Measurements from ENCODE around the gene BDH1.
"Not testable (repeated sequence)": the region's sequence is repeated elsewhere in the genome, so short reads cannot be mapped to it uniquely, and the experiment has no call there.

BDH1 gene

GRCh38 chr3:197521277-197522182 lies 34.2 kb downstream of the BDH1 start:
- no peak for TF ChIP-seq CTCF (IDR thresholded peaks at IDR 0.05; ENCODE audit: insufficient read depth, low read length, poor library complexity, severe bottlenecking)

DNA sequence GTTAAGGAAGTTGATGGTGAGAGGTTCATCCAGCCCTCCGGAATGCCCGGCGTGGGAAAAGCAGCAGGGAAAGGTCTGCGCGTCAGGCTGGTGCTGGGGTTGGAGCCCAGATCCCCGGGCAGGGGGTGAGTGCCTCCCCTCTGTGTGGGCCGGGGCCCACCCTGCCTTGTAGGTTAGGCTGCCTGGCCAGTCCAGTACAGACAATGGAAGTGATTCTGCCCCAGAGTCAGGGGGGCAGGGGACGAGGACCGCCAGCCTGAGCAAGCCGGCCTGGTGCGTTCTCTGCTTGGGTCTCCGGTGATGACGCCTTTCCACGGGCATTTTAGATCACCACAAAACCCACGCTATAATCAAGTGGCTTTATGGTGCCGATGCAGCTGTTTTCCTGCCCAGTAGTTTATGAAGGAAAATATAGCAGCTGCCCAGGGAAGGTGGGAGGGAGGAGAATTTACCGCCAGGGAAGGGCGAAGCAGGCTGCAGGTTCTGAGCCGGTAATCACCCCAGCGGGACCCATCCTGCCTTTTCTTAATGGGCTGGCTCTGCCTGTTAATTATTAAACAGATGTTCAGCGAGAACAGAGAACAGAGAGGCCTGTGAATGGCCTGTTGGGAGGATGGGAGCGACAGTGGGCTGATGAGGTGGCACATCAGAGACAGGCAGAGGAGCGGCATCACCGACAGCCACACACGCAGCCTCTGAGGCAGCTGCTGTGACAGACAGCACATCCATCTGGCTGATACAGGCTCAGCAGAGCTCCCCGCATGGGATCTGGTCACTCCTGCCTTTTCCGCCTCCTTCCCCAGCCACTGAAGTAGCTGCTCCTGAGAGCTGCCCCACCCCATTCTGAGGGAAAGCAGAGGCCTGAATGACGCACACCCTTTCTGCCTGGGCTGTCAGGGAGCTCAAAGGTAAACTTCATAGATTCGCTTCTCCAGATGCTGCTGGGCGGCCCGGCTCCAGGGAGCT lies 35.2 kb downstream of the BDH1 start:
- DNase-seq (ENCODE audit: extremely low read depth, insufficient read length): no peak
- Histone ChIP-seq H3K4me3 (replicated peaks; ENCODE audit: low read depth, low read length) (no peak overlapping the region), H3K27me3 (replicated peaks; ENCODE audit: control insufficient read depth, insufficient read depth, low read length) (no peaks in the 10 kb centered on the region), H3K36me3 (ENCODE audit: control insufficient read depth, insufficient read depth, low read length) (peaks cover 6% of the 10 kb centered on the region)
- TF ChIP-seq CTCF (IDR thresholded peaks at IDR 0.05; ENCODE audit: insufficient read depth, low read length, poor library complexity, severe bottlenecking): no peak

More at GRCh38 chr3:197521277-197522182, 34.2 kb downstream of the BDH1 start:
- H3K27me3 ChIP-seq (replicated peaks; ENCODE audit: control insufficient read depth, insufficient read depth, low read length): no peaks in the 10 kb centered on the region
- peaks cover 9% of the 10 kb centered on the region for H3K36me3 ChIP-seq (ENCODE audit: control insufficient read depth, insufficient read depth, low read length)
- H3K4me3 ChIP-seq (replicated peaks; ENCODE audit: low read depth, low read length): no peak overlapping the region
- DNase-seq (ENCODE audit: extremely low read depth, insufficient read length): no peak

DNA sequence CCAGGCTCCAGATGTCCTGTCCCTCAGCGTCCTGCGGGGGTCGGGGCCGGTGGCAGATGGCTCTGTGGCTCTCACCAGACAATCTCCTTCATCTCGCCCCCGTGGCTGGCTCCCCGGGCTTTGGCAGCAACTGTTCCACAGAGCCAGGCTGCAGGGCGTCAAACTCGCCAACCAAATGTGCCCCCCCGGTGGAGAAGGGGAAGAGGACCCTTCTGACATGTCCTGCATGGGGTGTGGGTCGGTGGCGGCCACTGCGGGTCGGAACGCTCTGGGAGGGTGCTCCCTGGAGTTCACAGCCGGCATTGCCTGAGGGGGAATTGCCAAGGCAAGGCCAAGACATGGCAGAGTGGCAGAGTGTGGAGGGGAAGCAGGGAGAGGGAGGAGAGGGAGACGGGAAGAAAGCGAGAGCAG lies 36.0 kb downstream of the BDH1 start:
- no peak overlapping the region for H3K4me3 ChIP-seq (replicated peaks; ENCODE audit: low read depth, low read length)
- no peaks in the 10 kb centered on the region for H3K27me3 ChIP-seq (replicated peaks; ENCODE audit: control insufficient read depth, insufficient read depth, low read length)
- TF ChIP-seq CTCF (IDR thresholded peaks at IDR 0.05; ENCODE audit: insufficient read depth, low read length, poor library complexity, severe bottlenecking): no peak
- H3K36me3 ChIP-seq (ENCODE audit: control insufficient read depth, insufficient read depth, low read length): peaks cover 8% of the 10 kb centered on the region
- no peak for DNase-seq (ENCODE audit: extremely low read depth, insufficient read length)

- Histone ChIP-seq H3K27me3 (replicated peaks; ENCODE audit: control insufficient read depth, insufficient read depth, low read length) (no peaks in the 10 kb centered on the region), H3K36me3 (ENCODE audit: control insufficient read depth, insufficient read depth, low read length) (peaks cover 9% of the 10 kb centered on the region), H3K4me3 (replicated peaks; ENCODE audit: low read depth, low read length) (no peak overlapping the region)
- TF ChIP-seq CTCF (IDR thresholded peaks at IDR 0.05; ENCODE audit: insufficient read depth, low read length, poor library complexity, severe bottlenecking): no peak
- no peak for DNase-seq (ENCODE audit: extremely low read depth, insufficient read length)
Measured at GRCh38 chr3:197518881-197519421, 36.8 kb downstream of the BDH1 start.

DNA sequence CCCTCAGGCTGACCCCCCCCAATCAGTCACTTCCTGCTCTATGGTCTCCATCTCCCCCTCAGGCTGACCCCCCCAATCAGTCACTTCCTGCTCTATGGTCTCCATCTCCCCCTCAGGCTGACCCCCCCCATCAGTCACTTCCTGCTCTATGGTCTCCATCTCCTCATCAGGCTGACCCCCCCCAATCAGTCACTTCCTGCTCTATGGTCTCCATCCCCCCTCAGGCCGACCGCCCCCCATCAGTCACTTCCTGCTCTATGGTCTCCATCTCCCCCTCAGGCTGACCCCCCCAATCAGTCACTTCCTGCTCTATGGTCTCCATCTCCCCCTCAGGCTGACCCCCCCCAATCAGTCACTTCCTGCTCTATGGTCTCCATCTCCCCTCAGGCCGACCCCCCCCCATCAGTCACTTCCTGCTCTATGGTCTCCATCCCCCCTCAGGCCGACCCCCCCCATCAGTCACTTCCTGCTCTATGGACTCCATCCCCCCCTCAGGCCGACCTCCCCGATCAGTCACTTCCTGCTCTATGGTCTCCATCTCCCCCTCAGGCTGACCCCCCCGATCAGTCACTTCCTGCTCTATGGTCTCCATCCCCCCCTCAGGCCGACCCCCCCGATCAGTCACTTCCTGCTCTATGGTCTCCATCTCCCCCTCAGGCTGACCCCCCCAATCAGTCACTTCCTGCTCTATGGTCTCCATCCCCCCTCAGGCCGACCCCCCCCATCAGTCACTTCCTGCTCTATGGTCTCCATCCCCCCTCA lies 37.7 kb downstream of the BDH1 start:
- DNase-seq (ENCODE audit: extremely low read depth, insufficient read length); H3K36me3 ChIP-seq (ENCODE audit: control insufficient read depth, insufficient read depth, low read length); H3K4me3 ChIP-seq (replicated peaks; ENCODE audit: low read depth, low read length); H3K27me3 ChIP-seq (replicated peaks; ENCODE audit: control insufficient read depth, insufficient read depth, low read length): not testable (repeated sequence)

DNA sequence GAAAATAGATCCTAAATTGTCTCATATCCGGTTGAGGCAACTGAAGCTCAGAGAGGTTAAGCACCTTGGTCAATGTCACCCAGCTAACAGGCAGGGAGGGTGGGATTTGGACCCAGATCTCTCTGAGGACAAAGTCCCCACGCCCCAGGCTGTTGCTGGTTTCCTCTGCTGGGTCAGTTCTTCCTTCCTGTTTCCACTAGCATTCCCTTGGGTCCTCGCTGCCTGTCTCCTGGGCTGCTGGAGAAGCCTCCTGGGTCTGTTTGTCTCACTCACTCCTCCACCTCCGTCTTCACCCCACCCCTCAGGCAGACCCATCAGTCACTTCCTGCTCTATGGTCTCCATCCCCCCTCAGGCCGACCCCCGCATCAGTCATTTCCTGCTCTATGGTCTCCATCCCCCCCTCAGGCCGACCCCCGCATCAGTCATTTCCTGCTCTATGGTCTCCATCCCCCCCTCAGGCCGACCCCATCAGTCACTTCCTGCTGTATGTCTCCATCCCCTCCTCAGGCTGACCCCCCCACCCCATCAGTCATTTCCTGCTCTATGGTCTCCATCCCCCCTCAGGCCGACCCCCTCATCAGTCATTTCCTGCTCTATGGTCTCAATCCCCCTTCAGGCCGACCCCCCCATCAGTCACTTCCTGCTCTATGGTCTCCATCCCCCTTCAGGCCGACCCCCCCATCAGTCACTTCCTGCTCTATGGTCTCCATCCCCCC lies 38.7 kb downstream of the BDH1 start:
- H3K27me3 ChIP-seq (replicated peaks; ENCODE audit: control insufficient read depth, insufficient read depth, low read length); DNase-seq (ENCODE audit: extremely low read depth, insufficient read length); H3K4me3 ChIP-seq (replicated peaks; ENCODE audit: low read depth, low read length): not testable (repeated sequence)
- peaks cover 16% of the 10 kb centered on the region for H3K36me3 ChIP-seq (ENCODE audit: control insufficient read depth, insufficient read depth, low read length)

Measured in GM06990 (cell line).